Naive thymus-derived CD4-positive, alpha-beta T cell (primary cell): ENCODE data around the gene PLPP4. TPM values are rescaled to one million over a fixed set of nuclear protein-coding genes. Genes with fewer than 3 reads are reported as not detected.

Source experiments
- ATAC-seq: fragments of 150-1000 bp; cut with Tn5 transposase; 2 replicates; pipeline ENCODE4 v1.10.0; 2021; ENCODE audit warnings: mild to moderate bottlenecking, moderate library complexity
- CTCF ChIA-PET: fragments of 350-600 bp; sonication (Branson Sonifier 250); formaldehyde crosslinking; loops from one replicate; lab custom pipeline; 2021; ENCODE audit warnings: antibody characterized with exemption; lab: Charles Lee
- POLR2A ChIA-PET: fragments of 350-600 bp; sonication (Branson Sonifier 250); formaldehyde crosslinking; loops from one replicate; lab custom pipeline; 2021; ENCODE audit warnings: antibody characterized with exemption, inconsistent platforms; lab: Charles Lee
- DNase-seq, 9 donors: peaks; one replicate each; pipeline versions ENCODE4 v3.0.0 to v3.0.0-alpha.2; 2020 to 2022; ENCODE audit warnings: mixed read lengths in 1 of 9
- H3K27ac ChIP-seq: one replicate; pipeline ENCODE4 v1.7.0; 2013; ENCODE audit warnings: mild to moderate bottlenecking, low read depth, low read length, moderate library complexity
- H3K27me3 ChIP-seq, 2 donors: one replicate each; pipeline ENCODE4 v1.7.0; 2013; ENCODE audit warnings: low read length in 2 of 2, mild to moderate bottlenecking in 2 of 2, moderate library complexity in 2 of 2; ENCODE audit not compliant: control insufficient read depth in 2 of 2, insufficient read depth in 2 of 2
- H3K36me3 ChIP-seq, 3 experiments: 1 replicate in 2 of 3; 2 replicates in 1 of 3; pipeline ENCODE4 v1.7.0; 2013; ENCODE audit warnings: low read length in 3 of 3, mild to moderate bottlenecking in 3 of 3, moderate library complexity in 1 of 3; ENCODE audit not compliant: insufficient read depth in 3 of 3, control insufficient read depth in 2 of 3
- H3K4me1 ChIP-seq, 2 donors: one replicate each; pipeline ENCODE4 v1.7.0; 2013; ENCODE audit warnings: low read length in 2 of 2, mild to moderate bottlenecking in 2 of 2, moderate library complexity in 1 of 2; ENCODE audit not compliant: control insufficient read depth in 2 of 2, insufficient read depth in 2 of 2
- H3K4me3 ChIP-seq: 2 replicates; pipeline ENCODE4 v1.7.0; 2013; ENCODE audit warnings: mild to moderate bottlenecking, low read length
- H3K9me3 ChIP-seq, 3 experiments: 1 replicate in 2 of 3; 2 replicates in 1 of 3; pipeline ENCODE4 v1.7.0; 2013; ENCODE audit warnings: low read length in 3 of 3; ENCODE audit not compliant: control insufficient read depth in 2 of 3
- H3K27ac Mint-ChIP-seq, 9 donors: one replicate each; pipeline ENCODE4 v1.8.0; 2020 to 2022; ENCODE audit warnings: mixed read lengths in 9 of 9, mild to moderate bottlenecking in 8 of 9, moderate library complexity in 5 of 9, inconsistent platforms in 2 of 9
- H3K27me3 Mint-ChIP-seq, 5 donors: one replicate each; pipeline ENCODE4 v1.8.0; 2021 to 2022; ENCODE audit warnings: mixed read lengths in 5 of 5, mild to moderate bottlenecking in 1 of 5
- H3K36me3 Mint-ChIP-seq, 5 donors: one replicate each; pipeline ENCODE4 v1.8.0; 2020 to 2022; ENCODE audit warnings: mixed read lengths in 5 of 5, mild to moderate bottlenecking in 3 of 5, inconsistent platforms in 1 of 5
- H3K4me1 Mint-ChIP-seq, 7 donors: one replicate each; pipeline ENCODE4 v1.8.0; 2020 to 2022; ENCODE audit warnings: mixed read lengths in 7 of 7, mild to moderate bottlenecking in 3 of 7, inconsistent platforms in 1 of 7
- H3K4me3 Mint-ChIP-seq, 10 donors: one replicate each; pipeline ENCODE4 v1.8.0; 2020 to 2022; ENCODE audit warnings: mild to moderate bottlenecking in 10 of 10, mixed read lengths in 10 of 10, moderate library complexity in 6 of 10, inconsistent platforms in 2 of 10
- H3K9me3 Mint-ChIP-seq, 11 donors: one replicate each; pipeline ENCODE4 v1.8.0; 2020 to 2022; ENCODE audit warnings: mixed read lengths in 11 of 11, mild to moderate bottlenecking in 4 of 11, inconsistent platforms in 1 of 11, moderate library complexity in 1 of 11
- intact Hi-C, 2 donors: fragments of 100-400 bp; cut with micrococcal nuclease; formaldehyde crosslinking; loops; one replicate each; pipeline ENCODE4 v1.15.1; 2023
- polyA plus RNA-seq, 2 donors: library from polyadenylated mRNA; unstranded; fragments of 300-500 nt; fragmentation: Illumina TruSeq; gene quantifications; one replicate each; pipeline ENCODE4 v1.2.3, GENCODE V29; 2021
- total RNA-seq, 6 experiments: library from RNA in 5 of 6; stranded (reverse) in 5 of 6; gene quantifications; 1 replicate in 5 of 6; 2 replicates in 1 of 6; pipeline ENCODE4 v1.2.3 and lab custom pipeline; 2021 to 2026

The PLPP4 gene
- total and polyA plus RNA-seq, 7 experiments from 2014 or later, result not detected

DNA sequence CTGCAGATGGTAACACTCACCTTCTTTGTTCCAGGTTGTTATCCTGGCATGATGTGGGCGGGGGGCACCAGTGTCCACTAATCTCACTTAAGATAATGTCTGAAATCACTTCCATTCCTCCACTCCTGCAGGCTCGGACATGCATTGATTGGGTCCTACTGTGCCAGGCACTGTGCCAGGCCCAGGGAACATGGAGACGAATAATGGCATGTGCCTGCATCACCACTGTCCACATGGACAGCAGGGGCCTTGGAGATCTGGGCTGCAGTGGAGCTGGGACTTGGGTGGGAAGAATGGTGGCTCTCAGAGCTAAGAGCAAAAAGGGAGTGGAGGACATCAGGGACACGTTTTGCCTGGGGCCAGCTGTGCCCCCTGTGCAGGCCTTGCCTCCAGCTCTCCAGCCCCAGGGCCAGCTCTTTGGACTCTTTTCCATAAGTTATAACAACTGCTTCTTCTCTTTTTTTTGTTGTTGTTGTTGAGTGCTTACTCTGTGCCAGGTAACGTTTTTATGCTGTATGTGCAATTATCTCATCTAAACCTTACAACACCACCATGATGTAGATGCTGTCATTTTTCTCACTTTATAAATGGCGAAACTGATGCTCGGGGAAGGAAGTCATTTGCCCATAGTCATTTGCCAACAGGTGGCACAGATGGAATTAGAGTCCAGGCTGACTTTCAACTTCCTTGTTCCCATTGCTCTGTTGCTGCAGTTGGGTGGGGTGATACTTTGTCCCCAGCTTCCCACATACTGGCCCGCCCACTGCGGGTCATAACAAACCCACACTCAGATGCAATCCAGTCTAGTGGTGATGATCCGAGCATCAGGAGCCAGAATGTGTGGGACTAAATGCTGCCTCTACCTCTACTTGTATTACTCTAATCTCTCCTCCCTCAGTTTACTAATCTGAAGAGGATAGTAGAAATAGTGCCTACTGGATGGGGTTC lies 19.1 kb downstream of the PLPP4 start:
- ChIA-PET CTCF (no interaction called here), POLR2A (no interaction called here)
- H3K4me1 Mint-ChIP-seq, result peaks cover 0 to 2% (median 0%) of the 10 kb centered on the region in 7 donors
- no peak overlapping the region for H3K27ac Mint-ChIP-seq
- H3K27ac ChIP-seq, result no peak overlapping the region
- H3K27me3 Mint-ChIP-seq, result peaks cover 4 to 30% (median 17%) of the 10 kb centered on the region in 5 donors
- H3K4me3 Mint-ChIP-seq, result no peak overlapping the region
- ATAC-seq (no peak), DNase-seq (no peak)
- H3K27me3 ChIP-seq, result no peaks in the 10 kb centered on the region
- no peaks in the 10 kb centered on the region for H3K36me3 ChIP-seq
- peaks cover 0 to 4% (median 0%) of the 10 kb centered on the region in 5 donors for H3K36me3 Mint-ChIP-seq
- no peaks in the 10 kb centered on the region for H3K9me3 ChIP-seq
- no peak overlapping the region for H3K4me3 ChIP-seq
- no peaks in the 10 kb centered on the region for H3K4me1 ChIP-seq
- intact Hi-C loops, result no loop called here
- peaks cover 0 to 16% (median 6%) of the 10 kb centered on the region in 11 donors for H3K9me3 Mint-ChIP-seq

DNA sequence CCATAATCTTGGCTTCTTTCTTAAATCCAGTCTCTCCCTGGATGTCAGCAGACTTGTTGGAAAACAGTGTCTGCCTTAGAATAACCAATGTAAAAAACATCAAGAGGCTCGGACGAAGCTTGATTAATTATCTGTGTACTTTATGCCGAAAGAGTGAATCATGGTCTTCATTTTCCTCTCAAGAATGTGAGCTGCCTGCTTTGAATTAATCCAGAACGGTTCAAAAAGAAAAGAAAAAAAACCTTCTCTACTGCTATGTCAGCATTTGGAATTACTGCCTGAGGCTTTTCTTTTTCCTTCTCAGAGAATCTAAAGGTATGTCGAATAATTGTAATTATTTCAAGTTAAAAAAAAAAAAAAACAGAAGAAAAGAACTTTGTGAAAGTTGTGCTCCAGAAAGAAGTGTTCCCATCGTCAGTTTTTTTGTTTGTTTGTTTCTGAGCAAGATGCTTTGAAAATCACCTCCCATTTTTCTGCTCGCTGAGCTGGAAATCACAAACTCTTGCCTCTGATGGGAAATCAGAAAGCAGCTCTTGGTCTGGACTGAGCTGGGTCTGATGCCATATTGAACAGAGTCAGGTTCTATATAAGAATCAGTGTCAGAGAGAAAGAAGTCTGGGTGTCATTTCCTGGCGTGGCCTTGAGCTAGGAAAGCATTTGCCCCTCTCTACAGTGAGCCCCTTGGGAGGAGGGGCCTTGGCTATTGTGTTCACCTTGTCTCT lies 20.2 kb downstream of the PLPP4 start:
- no peaks in the 10 kb centered on the region for H3K9me3 ChIP-seq
- H3K27ac ChIP-seq, result no peak overlapping the region
- no peak overlapping the region for H3K4me3 Mint-ChIP-seq
- ChIA-PET POLR2A (no interaction called here), CTCF (no interaction called here)
- DNase-seq, result no peak
- peaks cover 0 to 2% (median 0%) of the 10 kb centered on the region in 7 donors for H3K4me1 Mint-ChIP-seq
- intact Hi-C loops, result no loop called here
- no peaks in the 10 kb centered on the region for H3K27me3 ChIP-seq
- no peak overlapping the region for H3K27ac Mint-ChIP-seq
- H3K9me3 Mint-ChIP-seq, result peaks cover 1 to 19% (median 8%) of the 10 kb centered on the region in 11 donors
- H3K36me3 ChIP-seq, result no peaks in the 10 kb centered on the region
- H3K4me1 ChIP-seq, result no peaks in the 10 kb centered on the region
- H3K27me3 Mint-ChIP-seq, result peaks cover 4 to 36% (median 17%) of the 10 kb centered on the region in 5 donors
- H3K36me3 Mint-ChIP-seq, result peaks cover 0 to 9% (median 0%) of the 10 kb centered on the region in 5 donors
- no peak overlapping the region for H3K4me3 ChIP-seq
- no peak for ATAC-seq

DNA sequence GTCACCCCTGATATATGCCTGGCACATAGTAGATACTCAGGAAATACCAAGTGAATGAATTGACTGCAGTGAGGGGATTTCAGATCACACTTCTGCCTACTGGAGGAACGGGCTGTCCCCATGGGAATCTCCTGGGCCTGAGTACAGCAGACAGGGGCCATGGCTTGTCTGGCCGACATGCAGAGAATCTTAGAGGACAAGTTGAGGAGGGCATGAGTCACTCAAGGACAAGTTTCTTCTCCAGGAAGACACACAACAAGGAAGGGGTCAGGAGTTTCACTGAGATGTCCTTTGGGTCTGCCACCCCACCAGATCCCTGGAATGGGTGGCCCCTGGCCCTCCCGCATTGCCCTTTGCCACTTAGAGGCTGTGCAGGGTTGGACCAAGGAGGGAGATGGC lies 20.7 kb downstream of the PLPP4 start:
- ChIA-PET CTCF (no interaction called here), POLR2A (no interaction called here)
- no peak for ATAC-seq
- H3K27me3 ChIP-seq, result no peaks in the 10 kb centered on the region
- no peaks in the 10 kb centered on the region for H3K36me3 ChIP-seq
- H3K4me3 Mint-ChIP-seq, result no peak overlapping the region
- no peak overlapping the region for H3K4me3 ChIP-seq
- H3K27ac Mint-ChIP-seq, result no peak overlapping the region
- H3K9me3 ChIP-seq, result no peaks in the 10 kb centered on the region
- no peak for DNase-seq
- peaks cover 0 to 37% (median 16%) of the 10 kb centered on the region in 5 donors for H3K27me3 Mint-ChIP-seq
- no peaks in the 10 kb centered on the region for H3K4me1 ChIP-seq
- intact Hi-C loops, result no loop called here
- peaks cover under 1 to 17% (median 10%) of the 10 kb centered on the region in 11 donors for H3K9me3 Mint-ChIP-seq
- H3K36me3 Mint-ChIP-seq, result peaks cover 0 to 12% (median 0%) of the 10 kb centered on the region in 5 donors
- H3K4me1 Mint-ChIP-seq, result peaks cover 0 to 2% (median 0%) of the 10 kb centered on the region in 7 donors
- H3K27ac ChIP-seq, result no peak overlapping the region

DNA sequence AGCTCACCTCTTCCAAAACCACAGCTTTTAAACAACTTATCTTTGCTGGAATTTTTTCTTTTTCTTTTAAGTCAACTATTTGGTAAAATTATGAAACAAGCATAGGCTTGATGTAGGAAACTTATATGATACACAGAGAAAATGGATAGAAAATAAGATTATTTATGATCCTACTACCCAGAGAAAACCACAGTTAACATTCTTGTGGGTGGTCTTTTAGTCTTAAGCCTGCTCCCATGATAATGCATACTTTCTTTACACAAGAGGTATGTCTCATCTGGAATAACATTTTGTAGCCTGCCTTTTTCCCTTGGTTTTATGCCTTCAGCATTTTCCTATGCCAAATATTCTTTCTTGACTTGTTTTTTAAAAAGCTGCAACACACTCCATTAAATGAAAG lies 21.4 kb downstream of the PLPP4 start:
- H3K4me1 ChIP-seq, result no peaks in the 10 kb centered on the region
- peaks cover 0 to 37% (median 16%) of the 10 kb centered on the region in 5 donors for H3K27me3 Mint-ChIP-seq
- no peaks in the 10 kb centered on the region for H3K9me3 ChIP-seq
- no peak overlapping the region for H3K4me3 ChIP-seq
- CTCF ChIA-PET, result no interaction called here
- H3K27ac ChIP-seq, result no peak overlapping the region
- H3K27ac Mint-ChIP-seq, result no peak overlapping the region
- ATAC-seq, result no peak
- no peak overlapping the region for H3K4me3 Mint-ChIP-seq
- H3K36me3 ChIP-seq, result no peaks in the 10 kb centered on the region
- no peak for DNase-seq
- H3K36me3 Mint-ChIP-seq, result peaks cover 0 to 12% (median 0%) of the 10 kb centered on the region in 5 donors
- H3K9me3 Mint-ChIP-seq, result peaks cover 0 to 15% (median 10%) of the 10 kb centered on the region in 11 donors
- H3K27me3 ChIP-seq, result no peaks in the 10 kb centered on the region
- peaks cover 0 to 2% (median 0%) of the 10 kb centered on the region in 7 donors for H3K4me1 Mint-ChIP-seq
- intact Hi-C loops, result no loop called here
- POLR2A ChIA-PET, result no interaction called here

DNA sequence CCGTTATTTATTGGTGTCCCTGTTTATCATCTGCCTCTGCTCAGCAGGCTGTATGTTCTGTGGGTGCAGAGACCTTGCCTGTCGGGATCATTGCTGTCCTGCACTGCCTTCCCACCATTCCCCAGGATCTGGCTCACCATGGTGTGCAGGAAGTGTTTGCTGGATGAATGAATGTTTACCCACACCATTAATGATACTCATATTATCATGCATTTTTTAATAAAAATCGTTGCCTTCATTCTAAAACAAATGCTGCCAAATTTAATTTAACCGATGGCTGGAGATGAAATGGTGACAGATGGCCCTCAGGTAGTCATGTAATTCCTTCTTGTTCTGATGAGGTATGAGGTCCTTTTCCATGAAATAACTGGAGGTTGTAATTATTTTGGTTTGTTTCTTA lies 22.5 kb downstream of the PLPP4 start:
- intact Hi-C loops, result no loop called here
- DNase-seq (no peak), ATAC-seq (no peak)
- Mint-ChIP-seq H3K27ac (no peak overlapping the region), H3K4me1 (peaks cover 0 to 3% (median 0%) of the 10 kb centered on the region in 7 donors), H3K9me3 (peaks cover 0 to 15% (median 10%) of the 10 kb centered on the region in 11 donors), H3K36me3 (peaks cover 0 to 12% (median 0%) of the 10 kb centered on the region in 5 donors), H3K4me3 (no peak overlapping the region), H3K27me3 (peaks cover 0 to 32% (median 16%) of the 10 kb centered on the region in 5 donors)
- no peaks in the 10 kb centered on the region for H3K27me3 ChIP-seq
- CTCF ChIA-PET, result no interaction called here
- H3K36me3 ChIP-seq, result no peaks in the 10 kb centered on the region
- no peaks in the 10 kb centered on the region for H3K9me3 ChIP-seq
- H3K4me3 ChIP-seq, result no peak overlapping the region
- POLR2A ChIA-PET, result no interaction called here
- no peak overlapping the region for H3K27ac ChIP-seq
- no peaks in the 10 kb centered on the region for H3K4me1 ChIP-seq

DNA sequence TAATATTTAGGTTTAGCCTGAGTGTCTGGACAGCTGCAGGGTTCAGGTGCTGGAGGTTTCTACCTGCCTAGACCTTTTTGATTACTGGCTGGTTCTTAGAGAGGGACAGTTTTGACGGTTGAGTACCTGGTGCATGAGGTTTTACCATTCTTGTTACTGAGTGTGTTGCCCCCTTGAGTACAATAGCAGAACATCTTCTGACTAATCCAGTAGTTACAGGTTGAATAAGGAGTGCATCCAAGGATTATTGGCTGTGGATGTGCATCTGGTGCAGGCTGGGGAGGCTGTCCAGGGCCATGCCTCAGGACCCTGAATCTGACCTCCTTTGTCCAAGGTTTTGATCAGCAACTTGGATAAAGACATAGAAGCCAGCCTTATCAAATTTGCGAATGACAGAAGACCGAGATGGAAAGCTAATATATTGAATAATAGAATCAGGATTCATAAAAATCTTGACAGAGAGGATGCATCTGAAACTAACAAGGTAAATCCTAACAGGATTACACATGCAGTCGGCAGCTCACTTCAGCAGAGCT lies 23.1 kb downstream of the PLPP4 start:
- Mint-ChIP-seq H3K4me1 (peaks cover 0 to 3% (median 0%) of the 10 kb centered on the region in 7 donors), H3K36me3 (peaks cover 0 to 12% (median 0%) of the 10 kb centered on the region in 5 donors), H3K4me3 (no peak overlapping the region), H3K27ac (no peak overlapping the region), H3K9me3 (peaks cover 0 to 15% (median 10%) of the 10 kb centered on the region in 11 donors), H3K27me3 (peaks cover 0 to 32% (median 16%) of the 10 kb centered on the region in 5 donors)
- Histone ChIP-seq H3K4me1 (no peaks in the 10 kb centered on the region), H3K4me3 (no peak overlapping the region), H3K27ac (no peak overlapping the region), H3K36me3 (no peaks in the 10 kb centered on the region), H3K27me3 (no peaks in the 10 kb centered on the region), H3K9me3 (no peaks in the 10 kb centered on the region)
- DNase-seq, result no peak
- ChIA-PET CTCF (no interaction called here), POLR2A (no interaction called here)
- intact Hi-C loops, result no loop called here
- ATAC-seq, result no peak
